OCI-LY1 (cell line): Measurements from ENCODE around the gene CYB5RL.

Experiments
- H2AFZ ChIP-seq: fragments of 200-600 bp; sonication (generic), shearing (Covaris generic); 2 replicates; pipeline ENCODE4 v1.6.0; 2014; ENCODE audit warnings: antibody characterized with exemption, mild to moderate bottlenecking, low read length
- H3F3A ChIP-seq: fragments of 200-600 bp; sonication (generic), shearing (Covaris generic); 2 replicates; pipeline ENCODE4 v1.6.0; 2014; ENCODE audit warnings: mild to moderate bottlenecking, antibody characterized with exemption, low read length, moderate library complexity; ENCODE audit not compliant: insufficient read depth
- H3K27ac ChIP-seq: fragments of 200-600 bp; sonication (generic); 2 replicates; pipeline ENCODE4 v1.5.1; 2014; ENCODE audit warnings: low read length, mixed run types, mild to moderate bottlenecking, low read depth; ENCODE audit not compliant: poor library complexity, severe bottlenecking
- H3K27me3 ChIP-seq: fragments of 200-600 bp; sonication (generic); 2 replicates; pipeline ENCODE4 v1.6.0; 2014; ENCODE audit warnings: antibody characterized with exemption, mild to moderate bottlenecking, low read length, moderate library complexity; ENCODE audit not compliant: insufficient read depth
- H3K36me3 ChIP-seq: fragments of 200-600 bp; sonication (generic); 2 replicates; pipeline ENCODE4 v1.6.1; 2014; ENCODE audit warnings: mild to moderate bottlenecking, antibody characterized with exemption, low read length, moderate library complexity, mixed read lengths; ENCODE audit not compliant: insufficient read depth
- H3K4me1 ChIP-seq: fragments of 200-600 bp; sonication (generic); 2 replicates; pipeline ENCODE4 v1.5.1; 2014; ENCODE audit warnings: mild to moderate bottlenecking, low read length, moderate library complexity; ENCODE audit not compliant: insufficient read depth, severe bottlenecking
- H3K4me2 ChIP-seq: fragments of 200-600 bp; sonication (generic), shearing (Covaris generic); 2 replicates; pipeline ENCODE4 v1.6.1; 2014; ENCODE audit warnings: low read length
- H3K4me3 ChIP-seq: fragments of 200-600 bp; sonication (generic); 2 replicates; pipeline ENCODE4 v1.5.1; 2014; ENCODE audit warnings: low read length, low read depth, mild to moderate bottlenecking, mixed read lengths; ENCODE audit not compliant: poor library complexity, severe bottlenecking
- H3K79me2 ChIP-seq: fragments of 200-600 bp; shearing (Covaris generic); 2 replicates; pipeline ENCODE4 v1.6.1; 2016; ENCODE audit warnings: mixed run types, low read length, mixed read lengths; ENCODE audit not compliant: insufficient read depth
- H3K9ac ChIP-seq: fragments of 200-600 bp; sonication (generic), shearing (Covaris generic); 2 replicates; pipeline ENCODE4 v1.6.1; 2014; ENCODE audit warnings: mild to moderate bottlenecking, low read length, mixed read lengths
- H3K9me2 ChIP-seq: fragments of 200-600 bp; sonication (generic), shearing (Covaris generic); 2 replicates; pipeline ENCODE4 v1.6.1; 2014; ENCODE audit warnings: low read depth, mild to moderate bottlenecking, low read length, mixed read lengths
- H3K9me3 ChIP-seq: fragments of 200-600 bp; shearing (Covaris generic); 2 replicates; pipeline ENCODE4 v1.6.1; 2014; ENCODE audit warnings: low read length, mixed read lengths
- H4K20me1 ChIP-seq: fragments of 200-600 bp; sonication (generic), shearing (Covaris generic); 2 replicates; pipeline ENCODE4 v1.6.0; 2016; ENCODE audit warnings: mild to moderate bottlenecking, low read length; ENCODE audit not compliant: insufficient read depth
- EZH2 ChIP-seq: fragments of 200-600 bp; sonication (generic), shearing (Covaris generic); IDR thresholded peaks from 2 replicates; pipeline ENCODE4 v1.8.0; 2017; ENCODE audit warnings: borderline replicate concordance, mixed run types, mild to moderate bottlenecking, antibody characterized with exemption, low read length, moderate library complexity, mixed read lengths
- TF ChIP-seq, protein P1 (sequence below): fragments of 200-600 bp; sonication (generic), shearing (Covaris generic); IDR thresholded peaks from 2 replicates; pipeline ENCODE4 v1.5.1; 2017; ENCODE audit warnings: mild to moderate bottlenecking, antibody characterized with exemption, low read length, moderate library complexity, mixed read lengths

CYB5RL gene

DNA sequence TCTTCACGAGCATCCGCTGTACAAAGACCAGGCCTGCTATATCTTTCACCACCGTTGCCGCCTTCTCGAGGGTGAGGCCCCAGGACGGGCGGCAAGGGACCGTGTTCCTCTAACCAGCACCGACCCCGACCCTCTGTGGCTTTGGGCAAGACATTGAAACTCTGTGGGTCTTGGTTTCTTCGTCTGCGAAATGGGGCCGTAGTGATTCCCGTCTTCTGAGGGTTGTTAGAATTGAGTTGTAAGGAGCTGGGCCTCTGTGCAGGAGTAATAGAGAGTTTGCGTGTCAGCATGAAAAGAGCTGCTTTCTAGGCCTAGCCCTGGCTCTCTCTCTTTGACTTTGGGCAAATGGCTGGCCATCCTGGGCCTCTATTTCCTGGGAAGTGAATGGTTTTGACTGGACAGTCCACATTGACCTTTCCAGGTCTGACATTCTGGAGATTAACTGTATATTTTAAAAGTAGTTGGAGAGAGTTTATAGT lies 728 bp upstream of the CYB5RL start:
- no peak overlapping the region for H2AFZ ChIP-seq
- peak overlapping the region; percentile 78 for H3K4me3 ChIP-seq
- TF ChIP-seq, protein P1, sequence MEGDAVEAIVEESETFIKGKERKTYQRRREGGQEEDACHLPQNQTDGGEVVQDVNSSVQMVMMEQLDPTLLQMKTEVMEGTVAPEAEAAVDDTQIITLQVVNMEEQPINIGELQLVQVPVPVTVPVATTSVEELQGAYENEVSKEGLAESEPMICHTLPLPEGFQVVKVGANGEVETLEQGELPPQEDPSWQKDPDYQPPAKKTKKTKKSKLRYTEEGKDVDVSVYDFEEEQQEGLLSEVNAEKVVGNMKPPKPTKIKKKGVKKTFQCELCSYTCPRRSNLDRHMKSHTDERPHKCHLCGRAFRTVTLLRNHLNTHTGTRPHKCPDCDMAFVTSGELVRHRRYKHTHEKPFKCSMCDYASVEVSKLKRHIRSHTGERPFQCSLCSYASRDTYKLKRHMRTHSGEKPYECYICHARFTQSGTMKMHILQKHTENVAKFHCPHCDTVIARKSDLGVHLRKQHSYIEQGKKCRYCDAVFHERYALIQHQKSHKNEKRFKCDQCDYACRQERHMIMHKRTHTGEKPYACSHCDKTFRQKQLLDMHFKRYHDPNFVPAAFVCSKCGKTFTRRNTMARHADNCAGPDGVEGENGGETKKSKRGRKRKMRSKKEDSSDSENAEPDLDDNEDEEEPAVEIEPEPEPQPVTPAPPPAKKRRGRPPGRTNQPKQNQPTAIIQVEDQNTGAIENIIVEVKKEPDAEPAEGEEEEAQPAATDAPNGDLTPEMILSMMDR: no peak
- TF ChIP-seq EZH2: no peak
- H3K9me3 ChIP-seq: no peaks in the 10 kb centered on the region
- H3K4me2 ChIP-seq: peak overlapping the region; percentile 82
- peak overlapping the region; percentile 87 for H3K9ac ChIP-seq
- H3F3A ChIP-seq: no peaks in the 10 kb centered on the region
- peaks cover 32% of the 10 kb centered on the region for H3K4me1 ChIP-seq
- no peaks in the 10 kb centered on the region for H3K27me3 ChIP-seq
- peaks cover 29% of the 10 kb centered on the region for H3K36me3 ChIP-seq
- H3K9me2 ChIP-seq: no peaks in the 10 kb centered on the region
- peak overlapping the region; percentile 23 for H3K27ac ChIP-seq
- H3K79me2 ChIP-seq: peaks cover 29% of the 10 kb centered on the region
- H4K20me1 ChIP-seq: no peaks in the 10 kb centered on the region

DNA sequence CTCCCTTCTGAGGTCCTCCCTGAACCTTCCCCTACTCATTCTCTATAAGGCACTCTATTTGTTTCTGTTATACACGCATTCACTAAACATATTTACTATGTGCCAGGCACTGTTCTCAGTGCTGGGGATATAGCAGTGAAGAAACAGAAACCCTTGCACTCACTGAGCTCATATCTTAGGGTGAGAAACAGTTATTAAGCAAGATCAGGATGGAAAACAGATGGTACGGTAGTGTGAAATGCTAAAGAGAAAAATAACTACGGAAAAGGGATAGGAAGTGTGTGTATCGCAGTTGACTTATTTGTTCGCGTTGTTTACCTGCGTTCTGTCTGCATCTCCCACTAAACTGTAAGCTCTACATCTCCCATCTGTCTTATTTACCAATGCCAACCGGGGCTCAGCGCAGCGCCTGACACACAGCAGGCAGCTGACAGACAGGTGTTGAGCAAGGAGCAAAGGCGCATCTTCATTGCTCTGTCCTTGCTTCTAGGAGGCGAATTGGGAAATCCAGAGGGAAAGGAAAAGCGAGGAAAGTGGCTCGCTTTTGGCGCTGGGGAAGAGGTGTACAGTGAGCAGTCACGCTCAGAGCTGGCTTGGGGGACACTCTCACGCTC lies 572 bp downstream of the CYB5RL start:
- TF ChIP-seq, protein P1: no peak
- no peak for TF ChIP-seq EZH2
- Histone ChIP-seq H3K9ac (peak overlapping the region; percentile 87), H3K27ac (peak overlapping the region; percentile 11), H3K9me3 (no peaks in the 10 kb centered on the region), H3K36me3 (peaks cover 26% of the 10 kb centered on the region), H3F3A (no peaks in the 10 kb centered on the region), H3K9me2 (no peaks in the 10 kb centered on the region), H3K27me3 (no peaks in the 10 kb centered on the region), H3K4me3 (peak overlapping the region; percentile 78), H3K79me2 (peaks cover 29% of the 10 kb centered on the region), H3K4me2 (peak overlapping the region; percentile 98), H3K4me1 (peaks cover 32% of the 10 kb centered on the region), H4K20me1 (no peaks in the 10 kb centered on the region), H2AFZ (0 out of 2 replicates have a peak overlapping the region, but pooled peaks have one; percentile 13)

DNA sequence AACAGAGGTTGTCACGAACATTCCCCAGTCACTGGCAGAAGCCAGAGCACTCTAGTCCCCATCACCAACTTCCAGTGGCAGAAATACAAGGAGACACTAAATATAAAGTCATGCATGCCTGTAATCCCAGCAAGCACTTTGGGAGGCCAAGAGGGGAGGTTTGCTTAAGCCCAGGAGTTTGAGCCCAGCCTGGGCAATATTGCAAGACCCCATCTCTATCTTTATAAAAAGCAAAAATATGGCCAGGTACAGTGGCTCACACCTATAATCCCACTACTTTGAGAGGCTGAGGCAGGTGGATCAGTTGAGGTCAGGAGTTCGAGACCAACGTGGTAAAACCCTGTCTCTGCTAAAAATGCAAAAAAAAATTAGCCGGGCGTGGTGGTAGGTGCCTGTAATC lies 6.4 kb downstream of the CYB5RL start:
- no peaks in the 10 kb centered on the region for H3K27me3 ChIP-seq
- no peak overlapping the region for H2AFZ ChIP-seq
- H3F3A ChIP-seq: no peaks in the 10 kb centered on the region
- no peaks in the 10 kb centered on the region for H3K79me2 ChIP-seq
- no peaks in the 10 kb centered on the region for H3K9me2 ChIP-seq
- H3K9ac ChIP-seq: no peak overlapping the region
- no peak overlapping the region for H3K4me3 ChIP-seq
- no peaks in the 10 kb centered on the region for H3K9me3 ChIP-seq
- no peak overlapping the region for H3K4me2 ChIP-seq
- no peak overlapping the region for H3K27ac ChIP-seq
- H4K20me1 ChIP-seq: no peaks in the 10 kb centered on the region
- peaks cover 46% of the 10 kb centered on the region for H3K36me3 ChIP-seq
- H3K4me1 ChIP-seq: no peaks in the 10 kb centered on the region
- no peak for TF ChIP-seq EZH2
- TF ChIP-seq, protein P1: no peak
